Ovary (tissue), 3 donors: ENCODE measurements around the gene AKT3.

ENCODE experiments used
- CTCF ChIP-seq, 3 donors: fragments of 450-650 bp in 2 of 3; fragments of 200-600 bp in 1 of 3; IDR thresholded peaks; one replicate each; pipeline versions ENCODE4 v1.5.1 to v1.8.0; 2016 to 2022; ENCODE audit warnings: antibody characterized with exemption in 3 of 3, mild to moderate bottlenecking in 1 of 3
- EP300 ChIP-seq: sonication (generic); formaldehyde crosslinking; IDR thresholded peaks from one replicate; pipeline ENCODE4 v1.6.1; 2017; ENCODE audit warnings: antibody characterized with exemption
- donor health status: DM: no; HTN: no; CAD: no.

GRCh38 chr1:243441601-243442000, 408.4 kb downstream of the AKT3 start:
- TF ChIP-seq CTCF (IDR thresholded peaks at IDR 0.05) (no peak), EP300 (no peak)
